Thyroid gland (tissue), 4 donors: Measurements from ENCODE around the gene SNX8.

Experiments
- POLR2A ChIP-seq, 2 donors: fragments of 450-650 bp; IDR thresholded peaks; one replicate each; pipeline ENCODE4 v1.6.1; 2017; ENCODE audit warnings: antibody characterized with exemption in 2 of 2, mild to moderate bottlenecking in 2 of 2, moderate library complexity in 1 of 2
- TF ChIP-seq, protein P1 (sequence below), 6 experiments: fragments of 200-600 bp in 3 of 6; fragments of 450-650 bp in 3 of 6; sonication (generic) in 3 of 6; IDR thresholded peaks; one replicate each; pipeline ENCODE4 v1.5.1; 2016 to 2019; ENCODE audit warnings: antibody characterized with exemption in 6 of 6, mild to moderate bottlenecking in 2 of 6, inconsistent platforms in 1 of 6, moderate library complexity in 1 of 6

DNA sequence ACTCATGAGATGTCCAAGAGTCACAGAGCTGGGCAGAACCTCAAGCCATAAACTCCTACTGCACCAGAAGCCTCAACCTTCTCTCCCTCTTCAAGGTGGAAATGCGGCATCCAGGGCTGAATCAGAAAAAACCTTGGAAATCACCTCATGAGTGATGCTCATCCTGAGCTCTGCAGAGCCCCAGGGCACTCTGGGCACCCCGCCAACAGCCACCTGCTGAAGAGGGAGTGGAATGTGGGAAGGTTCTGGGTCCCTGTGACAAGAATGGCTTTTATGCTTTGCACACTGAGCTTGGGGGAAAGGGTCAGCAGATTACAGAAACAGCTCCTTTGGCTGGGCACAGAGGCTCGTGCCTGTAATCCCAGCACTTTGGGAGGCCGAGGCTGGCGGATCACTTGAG, 53.4 kb downstream of the SNX8 start:
- TF ChIP-seq, protein P1, sequence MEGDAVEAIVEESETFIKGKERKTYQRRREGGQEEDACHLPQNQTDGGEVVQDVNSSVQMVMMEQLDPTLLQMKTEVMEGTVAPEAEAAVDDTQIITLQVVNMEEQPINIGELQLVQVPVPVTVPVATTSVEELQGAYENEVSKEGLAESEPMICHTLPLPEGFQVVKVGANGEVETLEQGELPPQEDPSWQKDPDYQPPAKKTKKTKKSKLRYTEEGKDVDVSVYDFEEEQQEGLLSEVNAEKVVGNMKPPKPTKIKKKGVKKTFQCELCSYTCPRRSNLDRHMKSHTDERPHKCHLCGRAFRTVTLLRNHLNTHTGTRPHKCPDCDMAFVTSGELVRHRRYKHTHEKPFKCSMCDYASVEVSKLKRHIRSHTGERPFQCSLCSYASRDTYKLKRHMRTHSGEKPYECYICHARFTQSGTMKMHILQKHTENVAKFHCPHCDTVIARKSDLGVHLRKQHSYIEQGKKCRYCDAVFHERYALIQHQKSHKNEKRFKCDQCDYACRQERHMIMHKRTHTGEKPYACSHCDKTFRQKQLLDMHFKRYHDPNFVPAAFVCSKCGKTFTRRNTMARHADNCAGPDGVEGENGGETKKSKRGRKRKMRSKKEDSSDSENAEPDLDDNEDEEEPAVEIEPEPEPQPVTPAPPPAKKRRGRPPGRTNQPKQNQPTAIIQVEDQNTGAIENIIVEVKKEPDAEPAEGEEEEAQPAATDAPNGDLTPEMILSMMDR (IDR thresholded peaks at IDR 0.05), result no peak
- no peak for TF ChIP-seq POLR2A (IDR thresholded peaks at IDR 0.05)
